PC-3 (cell line): ENCODE data around the gene TBX1. TPM values are rescaled to one million over a fixed set of nuclear protein-coding genes. Genes with fewer than 3 reads are reported as not detected.

Experiments
- ATAC-seq: fragments of 200-7000 bp; cut with Tn5 transposase; 2 replicates; pipeline ENCODE4 v1.9.1; 2020; ENCODE audit warnings: mild to moderate bottlenecking, moderate library complexity
- BruUV-seq: library from RNA; stranded (reverse); fragments of 400-500 nt; replicated peaks from 2 replicates; lab custom pipeline; 2021; lab: Mats Ljungman, UMichigan
- CTCF ChIA-PET: fragments of 300-600 bp; sonication (Branson Sonifier 250); formaldehyde crosslinking; loops from one replicate; lab custom pipeline; 2022; ENCODE audit warnings: antibody characterized with exemption; lab: Charles Lee
- POLR2A ChIA-PET: fragments of 300-600 bp; sonication (Branson Sonifier 250); formaldehyde crosslinking; loops from one replicate; lab custom pipeline; 2022; ENCODE audit warnings: antibody characterized with exemption; ENCODE audit not compliant: unreplicated experiment; lab: Charles Lee
- DNase-seq: peaks from one replicate; pipeline ENCODE4 v3.0.0-alpha.2; 2015
- H2AFZ ChIP-seq: fragments of 300-600 bp; sonication (generic); 2 replicates; pipeline ENCODE4 v1.6.0; 2016; ENCODE audit warnings: antibody characterized with exemption, low read length
- H3F3A ChIP-seq: fragments of 300-600 bp; sonication (generic); one replicate; pipeline ENCODE4 v1.6.0; 2017; ENCODE audit warnings: antibody characterized with exemption, low read length, control low read depth, mild to moderate bottlenecking; ENCODE audit not compliant: unreplicated experiment
- H3K27ac ChIP-seq: fragments of 300-600 bp; sonication (generic); 2 replicates; pipeline ENCODE4 v1.5.1; 2016; ENCODE audit warnings: mild to moderate bottlenecking, low read length
- H3K27me3 ChIP-seq: fragments of 300-600 bp; sonication (generic); 2 replicates; pipeline ENCODE4 v1.6.1; 2016; ENCODE audit warnings: low read length, mixed read lengths
- H3K36me3 ChIP-seq: fragments of 300-600 bp; sonication (generic); 2 replicates; pipeline ENCODE4 v1.6.1; 2016; ENCODE audit warnings: low read depth, mixed run types, low read length, mixed read lengths
- H3K4me1 ChIP-seq: fragments of 300-600 bp; sonication (generic); 2 replicates; pipeline ENCODE4 v1.5.1; 2016; ENCODE audit warnings: low read length; ENCODE audit not compliant: insufficient read depth
- H3K4me2 ChIP-seq: fragments of 300-600 bp; sonication (generic); 2 replicates; pipeline ENCODE4 v1.6.0; 2016; ENCODE audit warnings: low read length
- H3K4me3 ChIP-seq: fragments of 300-600 bp; sonication (generic); 2 replicates; pipeline ENCODE4 v1.5.1; 2016; ENCODE audit warnings: mild to moderate bottlenecking, low read length, mixed read lengths
- H3K79me2 ChIP-seq: fragments of 300-600 bp; sonication (generic); 2 replicates; pipeline ENCODE4 v1.6.1; 2017; ENCODE audit warnings: low read length, mixed read lengths
- H3K9ac ChIP-seq: fragments of 300-600 bp; sonication (generic); 2 replicates; pipeline ENCODE4 v1.6.0; 2016; ENCODE audit warnings: mild to moderate bottlenecking, low read length
- H3K9me2 ChIP-seq: fragments of 300-600 bp; sonication (generic); replicated peaks from 2 replicates; pipeline ENCODE4 v1.6.1; 2016; ENCODE audit warnings: mixed run types, low read length, mixed read lengths
- H3K9me3 ChIP-seq: fragments of 300-600 bp; sonication (generic); 2 replicates; pipeline ENCODE4 v1.6.1; 2016; ENCODE audit warnings: low read length, mixed read lengths
- H4K20me1 ChIP-seq: fragments of 300-600 bp; sonication (generic); 2 replicates; pipeline ENCODE4 v1.6.1; 2016; ENCODE audit warnings: low read length, mixed read lengths
- CTCF ChIP-seq: fragments of 300-600 bp; sonication (generic); conservative IDR thresholded peaks from 2 replicates; pipeline ENCODE4 v1.5.1; 2017; ENCODE audit warnings: antibody characterized with exemption, low read depth, mild to moderate bottlenecking, low read length
- EZH2 ChIP-seq: fragments of 300-600 bp; sonication (generic); IDR thresholded peaks from one replicate; pipeline ENCODE4 v1.6.1; 2017; ENCODE audit warnings: antibody characterized with exemption, mild to moderate bottlenecking, low read length; ENCODE audit not compliant: unreplicated experiment
- EZH2phosphoT487 ChIP-seq: fragments of 300-600 bp; sonication (generic); IDR thresholded peaks from 2 replicates; pipeline ENCODE4 v1.6.1; 2018; ENCODE audit warnings: mild to moderate bottlenecking, antibody characterized with exemption, low read length, borderline replicate concordance
- intact Hi-C: fragments of 100-400 bp; cut with micrococcal nuclease; formaldehyde crosslinking; loops from 2 replicates; pipeline ENCODE4 v1.9.0; 2023
- total RNA-seq: library from RNA; depleted of rRNA; stranded (reverse); fragments of >200 nt; gene quantifications from 2 replicates; pipeline ENCODE4 v1.2.3, GENCODE V29; 2014

The TBX1 gene
- total RNA-seq, 1 experiment from 2014 or later = 18.6 TPM

- H3K4me3 ChIP-seq = no peak overlapping the region
- TF ChIP-seq CTCF = no peak
- no peak for TF ChIP-seq EZH2
- TF ChIP-seq EZH2phosphoT487 = no peak
- no TSS peak for BruUV-seq
- no peaks in the 10 kb centered on the region for H3K9me2 ChIP-seq
- H3K79me2 ChIP-seq = no peaks in the 10 kb centered on the region
- no peak for DNase-seq
- no peaks in the 10 kb centered on the region for H3K36me3 ChIP-seq
- H2AFZ ChIP-seq = no peak overlapping the region
- H3K27me3 ChIP-seq = no peaks in the 10 kb centered on the region
- ATAC-seq = no peak
- intact Hi-C loops = no loop called here
- no peak overlapping the region for H3K9ac ChIP-seq
- no peaks in the 10 kb centered on the region for H3F3A ChIP-seq
- H3K4me2 ChIP-seq = no peak overlapping the region
- no peak overlapping the region for H3K27ac ChIP-seq
- H3K4me1 ChIP-seq = no peaks in the 10 kb centered on the region
- ChIA-PET CTCF (no interaction called here), POLR2A (no interaction called here)
- H3K9me3 ChIP-seq = no peaks in the 10 kb centered on the region
- H4K20me1 ChIP-seq = no peaks in the 10 kb centered on the region
Observed at GRCh38 chr22:19773470-19774040, 13.0 kb downstream of the TBX1 start.

GRCh38 chr22:19774628-19775027 is 14.1 kb downstream of the TBX1 start:
- ChIA-PET CTCF (no interaction called here), POLR2A (no interaction called here)
- Histone ChIP-seq H4K20me1 (no peaks in the 10 kb centered on the region), H3K9ac (no peak overlapping the region), H2AFZ (no peak overlapping the region), H3K4me3 (no peak overlapping the region), H3K9me3 (no peaks in the 10 kb centered on the region), H3K79me2 (no peaks in the 10 kb centered on the region), H3K36me3 (no peaks in the 10 kb centered on the region), H3K27ac (no peak overlapping the region), H3K4me2 (no peak overlapping the region), H3K27me3 (no peaks in the 10 kb centered on the region), H3K9me2 (no peaks in the 10 kb centered on the region), H3K4me1 (no peaks in the 10 kb centered on the region), H3F3A (no peaks in the 10 kb centered on the region)
- ATAC-seq (no peak), DNase-seq (no peak)
- TF ChIP-seq EZH2phosphoT487 (no peak), EZH2 (no peak), CTCF (no peak)
- no TSS peak for BruUV-seq
- intact Hi-C loops = no loop called here

- DNase-seq (no peak), ATAC-seq (no peak)
- Histone ChIP-seq H4K20me1 (no peaks in the 10 kb centered on the region), H3F3A (no peaks in the 10 kb centered on the region), H2AFZ (no peak overlapping the region), H3K9ac (no peak overlapping the region), H3K27ac (no peak overlapping the region), H3K9me2 (no peaks in the 10 kb centered on the region), H3K79me2 (no peaks in the 10 kb centered on the region), H3K27me3 (no peaks in the 10 kb centered on the region), H3K9me3 (no peaks in the 10 kb centered on the region), H3K36me3 (no peaks in the 10 kb centered on the region), H3K4me3 (no peak overlapping the region), H3K4me2 (no peak overlapping the region), H3K4me1 (peaks cover 8% of the 10 kb centered on the region; the same call in 1 of the 2 replicates)
- intact Hi-C loops = no loop called here
- ChIA-PET POLR2A (no interaction called here), CTCF (no interaction called here)
- TF ChIP-seq CTCF (no peak), EZH2phosphoT487 (no peak), EZH2 (no peak)
- no TSS peak for BruUV-seq
Observed at GRCh38 chr22:19775496-19776325, 15.1 kb downstream of the TBX1 start.
